GM12872 (cell line): ENCODE measurements around the gene MBNL2.

Source experiments
- CTCF ChIP-seq: IDR thresholded peaks from 3 replicates; pipeline ENCODE4 v1.5.1; 2011; ENCODE audit warnings: low read depth, mild to moderate bottlenecking, low read length, moderate library complexity; ENCODE audit not compliant: insufficient read depth

The MBNL2 gene

DNA sequence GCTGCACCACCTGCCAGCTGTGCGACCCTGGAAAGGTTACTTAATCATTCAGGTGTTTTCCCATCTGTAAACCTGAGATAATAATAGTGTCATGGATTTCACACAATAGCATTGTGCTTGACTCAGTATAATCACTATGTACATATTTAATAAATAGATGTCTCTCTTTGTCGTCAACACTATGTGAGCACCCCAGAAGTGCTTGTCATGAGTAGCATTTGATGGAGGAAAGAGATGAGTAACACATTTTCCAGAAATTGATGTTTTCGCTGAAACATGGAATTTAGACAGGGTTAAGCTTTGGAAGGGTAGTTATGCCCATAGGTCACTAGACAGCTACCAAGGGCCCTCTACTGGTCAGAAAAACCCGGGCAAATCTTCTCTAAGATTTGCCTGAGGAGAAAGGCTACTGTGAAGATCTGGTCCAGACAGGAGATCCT, 9.5 kb upstream of the MBNL2 start:
- TF ChIP-seq CTCF = peak; percentile 59

GRCh38 chr13:97214921-97215320, 7.2 kb upstream of the MBNL2 start:
- no peak for TF ChIP-seq CTCF

- no peak for TF ChIP-seq CTCF
These were observed 6.8 kb upstream of the MBNL2 start for GRCh38 chr13:97215325-97215724.

DNA sequence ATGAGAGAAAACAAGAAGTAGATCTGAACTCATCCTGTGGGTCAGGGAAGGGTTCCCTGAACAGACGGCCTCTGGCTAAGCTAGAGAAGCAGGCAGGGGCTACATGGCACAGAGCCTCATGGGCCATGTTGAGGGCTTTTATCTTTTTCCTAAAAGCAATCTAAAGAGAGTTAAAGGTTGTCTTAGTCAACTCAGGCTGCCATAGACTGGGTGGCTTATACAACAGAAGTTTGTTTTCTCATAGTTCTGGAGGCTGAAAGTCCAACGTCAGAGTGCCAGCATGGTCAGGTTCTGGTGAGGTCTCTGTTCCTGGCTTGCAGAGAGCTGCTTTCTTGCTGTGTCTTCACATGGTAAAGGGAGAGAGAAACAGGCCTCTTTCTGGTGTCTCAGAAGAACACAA, 2.9 kb upstream of the MBNL2 start:
- no peak for TF ChIP-seq CTCF

DNA sequence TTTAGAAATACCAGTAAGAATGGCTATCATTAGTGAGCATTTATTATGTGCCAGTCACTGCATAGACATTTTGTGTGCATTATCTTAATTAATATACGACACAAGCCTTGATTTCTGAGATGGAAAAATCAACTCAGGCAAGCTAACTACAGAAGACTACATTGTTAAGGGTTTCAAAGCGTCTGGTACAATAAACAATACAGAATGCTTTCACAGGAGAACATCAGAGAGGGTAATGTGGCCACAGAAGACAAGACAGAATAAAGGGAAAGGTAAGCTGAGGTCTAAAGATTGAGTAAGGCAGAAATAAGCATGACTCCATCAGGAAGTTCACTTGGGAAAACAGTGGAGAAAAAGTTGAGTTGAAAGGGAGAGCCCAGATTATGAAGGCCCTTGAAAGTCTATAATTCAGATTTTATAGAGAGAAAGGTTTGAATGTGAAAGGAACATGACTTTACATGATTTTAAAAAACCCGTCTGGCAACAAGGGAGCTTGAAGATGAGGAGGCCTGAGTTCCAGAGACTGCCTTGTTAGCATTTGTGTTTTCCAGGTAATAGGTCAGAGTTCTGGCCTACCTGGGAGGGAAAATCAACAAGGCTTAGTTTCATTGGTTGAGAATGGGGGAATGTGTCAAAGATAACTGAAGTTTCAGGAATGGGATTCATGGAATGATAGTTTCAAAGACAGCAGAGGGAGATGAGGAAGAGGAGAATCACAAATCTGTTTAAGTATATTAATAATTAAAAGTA, 1.8 kb upstream of the MBNL2 start:
- no peak for TF ChIP-seq CTCF

DNA sequence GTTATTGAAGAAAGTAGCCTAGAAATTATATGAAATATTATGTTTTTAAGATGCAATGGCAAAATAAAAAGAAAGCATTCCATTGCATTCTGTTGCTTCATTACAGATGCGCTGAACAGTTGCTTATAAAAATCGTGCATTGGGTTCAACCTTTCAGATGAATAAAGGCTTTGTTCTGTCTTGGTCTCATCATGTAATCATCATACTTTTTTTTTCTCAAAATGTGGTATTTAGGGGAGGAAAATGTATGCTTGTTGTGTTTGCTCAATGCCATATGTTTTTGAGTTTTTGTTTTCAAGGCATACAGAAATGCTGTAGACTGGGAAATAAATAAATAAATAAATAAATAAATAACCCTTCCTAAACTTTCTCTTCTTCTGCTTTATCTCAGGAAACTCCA, 1.1 kb upstream of the MBNL2 start:
- no peak for TF ChIP-seq CTCF

DNA sequence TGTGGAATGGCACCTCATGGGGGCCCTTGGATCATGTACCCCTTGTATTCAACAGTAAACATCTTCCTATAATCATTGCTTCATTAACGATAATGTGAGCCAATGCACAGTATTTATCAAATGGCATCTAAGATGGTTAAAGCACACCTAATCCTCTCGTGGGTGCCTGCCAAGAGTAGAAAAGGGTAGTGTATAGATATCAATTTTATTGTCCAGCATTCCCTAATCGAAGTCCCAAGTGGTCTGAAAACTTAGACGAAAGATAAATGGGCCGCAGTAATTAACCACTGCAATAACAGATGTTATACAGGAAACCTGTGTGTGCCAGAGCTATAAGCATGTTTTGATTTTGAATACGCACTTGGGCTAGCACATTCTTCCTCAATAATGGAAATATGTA, 667 bp upstream of the MBNL2 start:
- no peak for TF ChIP-seq CTCF
